ENCODE measurements around the gene PCIF1. TPM values are rescaled to one million over a fixed set of nuclear protein-coding genes. Genes with fewer than 3 reads are reported as not detected.
"Not testable (repeated sequence)": the region's sequence is repeated elsewhere in the genome, so short reads cannot be mapped to it uniquely, and the experiment has no call there.

Gene PCIF1
- total RNA-seq, 4 donors from 2014 or later, result 32.1 to 51.2 (median 37.0) TPM

DNA sequence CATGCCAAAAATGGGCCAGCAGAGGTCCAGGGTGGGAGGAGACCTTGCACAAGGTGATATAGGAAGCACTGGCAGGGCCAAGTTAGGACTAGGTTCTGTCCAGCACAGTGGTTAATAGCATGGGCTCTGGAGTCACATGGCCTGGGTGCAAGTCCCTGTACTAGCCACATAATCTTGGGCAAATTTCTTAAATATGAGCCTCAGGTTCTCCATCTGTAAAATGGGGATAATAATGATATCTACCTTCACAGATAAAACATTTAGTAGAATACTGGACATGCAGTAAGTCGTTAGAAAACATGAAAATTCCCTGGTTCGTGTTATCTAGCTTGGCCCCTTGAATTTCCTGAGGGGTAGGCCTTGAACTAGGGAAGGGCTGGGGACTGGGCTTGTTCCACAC, 37.2 kb upstream of the PCIF1 start:
- DNase-seq, result no peak
- no peaks in the 10 kb centered on the region for H3K27me3 ChIP-seq
- TF ChIP-seq POLR2A (IDR thresholded peaks at IDR 0.05), result no peak
- TF ChIP-seq, protein P1, sequence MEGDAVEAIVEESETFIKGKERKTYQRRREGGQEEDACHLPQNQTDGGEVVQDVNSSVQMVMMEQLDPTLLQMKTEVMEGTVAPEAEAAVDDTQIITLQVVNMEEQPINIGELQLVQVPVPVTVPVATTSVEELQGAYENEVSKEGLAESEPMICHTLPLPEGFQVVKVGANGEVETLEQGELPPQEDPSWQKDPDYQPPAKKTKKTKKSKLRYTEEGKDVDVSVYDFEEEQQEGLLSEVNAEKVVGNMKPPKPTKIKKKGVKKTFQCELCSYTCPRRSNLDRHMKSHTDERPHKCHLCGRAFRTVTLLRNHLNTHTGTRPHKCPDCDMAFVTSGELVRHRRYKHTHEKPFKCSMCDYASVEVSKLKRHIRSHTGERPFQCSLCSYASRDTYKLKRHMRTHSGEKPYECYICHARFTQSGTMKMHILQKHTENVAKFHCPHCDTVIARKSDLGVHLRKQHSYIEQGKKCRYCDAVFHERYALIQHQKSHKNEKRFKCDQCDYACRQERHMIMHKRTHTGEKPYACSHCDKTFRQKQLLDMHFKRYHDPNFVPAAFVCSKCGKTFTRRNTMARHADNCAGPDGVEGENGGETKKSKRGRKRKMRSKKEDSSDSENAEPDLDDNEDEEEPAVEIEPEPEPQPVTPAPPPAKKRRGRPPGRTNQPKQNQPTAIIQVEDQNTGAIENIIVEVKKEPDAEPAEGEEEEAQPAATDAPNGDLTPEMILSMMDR (IDR thresholded peaks at IDR 0.05 in 4 of 5, conservative IDR thresholded peaks at IDR 0.05 in 1 of 5), result no peak
- no peak overlapping the region for H3K27ac ChIP-seq
- H3K36me3 ChIP-seq, result peaks cover 0 to 76% of the 10 kb centered on the region in 2 donors
- H3K9me3 ChIP-seq, result no peaks in the 10 kb centered on the region
- in situ Hi-C loops (cut with MboI; ENCODE audit: low sequenced_read_pairs in 4 of 4) (no loop called here), intact Hi-C loops (cut with DNase I; ENCODE audit: low total_unique reads) (no loop called here)
- no peak for ATAC-seq
- no peak overlapping the region for H3K4me3 ChIP-seq
- peaks cover 2 to 4% of the 10 kb centered on the region in 2 donors for H3K4me1 ChIP-seq

DNA sequence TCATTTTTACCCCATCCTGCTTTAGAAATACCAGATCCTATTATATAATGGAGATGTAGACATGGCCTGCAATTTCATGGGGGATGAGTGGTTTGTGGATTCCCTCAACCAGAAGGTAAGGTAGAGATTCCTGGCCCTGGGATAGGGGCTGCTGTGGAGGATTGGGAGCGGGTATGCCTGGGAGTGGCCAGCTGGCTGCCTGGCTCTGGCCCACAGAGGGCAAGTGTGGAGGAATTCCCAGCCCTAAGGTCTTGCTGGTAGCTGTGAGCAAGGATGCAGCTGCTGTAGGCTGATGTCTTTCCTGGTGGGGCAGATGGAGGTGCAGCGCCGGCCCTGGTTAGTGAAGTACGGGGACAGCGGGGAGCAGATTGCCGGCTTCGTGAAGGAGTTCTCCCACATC, 36.8 kb upstream of the PCIF1 start:
- no peak for DNase-seq
- TF ChIP-seq, protein P1 (IDR thresholded peaks at IDR 0.05 in 4 of 5, conservative IDR thresholded peaks at IDR 0.05 in 1 of 5), result no peak
- TF ChIP-seq POLR2A (IDR thresholded peaks at IDR 0.05), result no peak
- Histone ChIP-seq H3K27ac (no peak overlapping the region), H3K4me3 (no peak overlapping the region), H3K36me3 (peaks cover 0 to 72% of the 10 kb centered on the region in 2 donors), H3K4me1 (peaks cover 0 to under 1% of the 10 kb centered on the region in 2 donors), H3K27me3 (no peaks in the 10 kb centered on the region), H3K9me3 (no peaks in the 10 kb centered on the region)
- ATAC-seq, result no peak
- intact Hi-C loops (cut with DNase I; ENCODE audit: low total_unique reads) (no loop called here), in situ Hi-C loops (cut with MboI; ENCODE audit: low sequenced_read_pairs in 4 of 4) (no loop called here)

DNA sequence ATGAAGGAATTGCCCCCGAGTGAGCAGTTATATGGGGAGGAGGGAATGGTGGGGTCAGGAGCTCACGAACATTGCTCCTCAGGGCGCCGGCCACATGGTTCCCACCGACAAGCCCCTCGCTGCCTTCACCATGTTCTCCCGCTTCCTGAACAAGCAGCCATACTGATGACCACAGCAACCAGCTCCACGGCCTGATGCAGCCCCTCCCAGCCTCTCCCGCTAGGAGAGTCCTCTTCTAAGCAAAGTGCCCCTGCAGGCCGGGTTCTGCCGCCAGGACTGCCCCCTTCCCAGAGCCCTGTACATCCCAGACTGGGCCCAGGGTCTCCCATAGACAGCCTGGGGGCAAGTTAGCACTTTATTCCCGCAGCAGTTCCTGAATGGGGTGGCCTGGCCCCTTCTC, 36.2 kb upstream of the PCIF1 start:
- H3K4me3 ChIP-seq, result no peak overlapping the region
- no peaks in the 10 kb centered on the region for H3K9me3 ChIP-seq
- DNase-seq (no peak), ATAC-seq (no peak)
- H3K36me3 ChIP-seq, result peaks cover 0 to 66% of the 10 kb centered on the region in 2 donors
- intact Hi-C loops (cut with DNase I; ENCODE audit: low total_unique reads) (no loop called here), in situ Hi-C loops (cut with MboI; ENCODE audit: low sequenced_read_pairs in 4 of 4) (no loop called here)
- no peak overlapping the region for H3K27ac ChIP-seq
- H3K4me1 ChIP-seq, result no peaks in the 10 kb centered on the region
- no peaks in the 10 kb centered on the region for H3K27me3 ChIP-seq
- TF ChIP-seq POLR2A (IDR thresholded peaks at IDR 0.05), result no peak
- TF ChIP-seq, protein P1 (IDR thresholded peaks at IDR 0.05 in 4 of 5, conservative IDR thresholded peaks at IDR 0.05 in 1 of 5), result no peak

DNA sequence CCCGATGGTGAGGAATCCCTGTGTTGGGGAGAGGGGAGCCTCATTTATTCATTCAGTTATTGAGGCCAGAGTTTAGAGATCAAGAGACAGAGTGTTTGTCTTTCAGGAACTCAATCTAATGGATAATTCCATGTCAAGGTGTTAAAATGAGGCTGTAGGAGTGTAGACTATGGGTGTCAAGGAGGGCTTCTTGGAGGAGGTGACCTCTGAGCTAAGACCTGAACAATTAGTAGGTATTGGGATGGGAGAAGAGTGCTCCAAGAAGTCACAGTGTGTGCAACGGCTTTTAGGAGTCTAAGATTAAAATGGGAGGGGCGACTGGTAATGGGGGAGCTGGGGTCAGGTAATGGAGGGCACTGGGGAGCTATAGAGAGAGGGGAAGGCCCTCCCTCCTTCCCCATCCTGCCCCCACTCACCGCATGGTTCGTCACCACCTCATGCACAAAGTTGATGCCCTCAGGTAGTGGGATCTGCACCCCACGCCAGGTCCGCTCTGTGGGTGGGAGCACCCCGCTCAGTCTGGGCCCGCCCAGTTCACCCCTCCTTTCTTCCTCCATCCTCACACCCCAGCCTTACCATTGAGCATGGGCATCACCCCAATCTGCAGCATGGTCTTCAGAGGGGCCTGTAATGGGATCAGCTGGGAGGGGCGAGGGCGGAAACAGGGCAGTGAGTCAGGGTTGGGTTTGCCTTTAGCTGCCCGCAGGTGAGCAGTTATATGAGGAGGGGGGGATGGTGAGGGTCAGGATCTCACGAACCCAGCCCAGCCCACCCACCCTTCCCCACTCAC, 35.2 kb upstream of the PCIF1 start:
- no peak for ATAC-seq
- no peak overlapping the region for H3K4me3 ChIP-seq
- H3K9me3 ChIP-seq, result no peaks in the 10 kb centered on the region
- no peak overlapping the region for H3K27ac ChIP-seq
- intact Hi-C loops (cut with DNase I; ENCODE audit: low total_unique reads), result no loop called here
- H3K27me3 ChIP-seq, result no peaks in the 10 kb centered on the region
- no peak for DNase-seq
- no peaks in the 10 kb centered on the region for H3K4me1 ChIP-seq
- in situ Hi-C loops (cut with MboI; ENCODE audit: low sequenced_read_pairs in 4 of 4), result no loop called here
- peaks cover 0 to 56% of the 10 kb centered on the region in 2 donors for H3K36me3 ChIP-seq
- TF ChIP-seq POLR2A (IDR thresholded peaks at IDR 0.05), result no peak
- TF ChIP-seq, protein P1 (IDR thresholded peaks at IDR 0.05 in 4 of 5, conservative IDR thresholded peaks at IDR 0.05 in 1 of 5), result no peak

DNA sequence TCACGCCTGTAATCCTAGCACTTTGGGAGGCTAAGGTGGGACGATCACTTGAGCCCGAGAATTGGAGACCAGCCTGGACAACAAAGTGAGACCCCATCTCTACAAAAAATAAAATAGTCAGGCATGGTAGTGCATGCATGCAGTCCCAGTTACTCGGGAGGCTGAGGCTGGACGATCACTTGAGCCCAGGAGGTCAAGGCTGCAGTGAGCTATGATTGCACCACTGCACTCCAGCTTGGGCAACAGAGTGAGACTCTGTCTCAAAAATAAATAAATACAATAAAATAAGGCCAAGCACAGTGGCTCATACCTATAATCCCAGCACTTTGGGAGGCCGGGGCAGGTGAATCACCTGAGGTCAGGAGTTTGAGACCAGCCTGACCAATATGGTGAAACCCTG, 33.2 kb upstream of the PCIF1 start:
- H3K27me3 ChIP-seq; intact Hi-C loops (cut with DNase I; ENCODE audit: low total_unique reads); H3K4me1 ChIP-seq; H3K4me3 ChIP-seq; H3K9me3 ChIP-seq; DNase-seq; in situ Hi-C loops (cut with MboI; ENCODE audit: low sequenced_read_pairs in 4 of 4); H3K27ac ChIP-seq; ATAC-seq: not testable (repeated sequence)
- H3K36me3 ChIP-seq, result peaks cover 0 to 35% of the 10 kb centered on the region in 2 donors

All from gastrocnemius medialis (tissue), 4 donors.